GM12874 (cell line): ENCODE results near the gene KLHDC7A.
A peak's percentile ranks its signal among the peaks of the same experiment; 100 is the strongest.

ENCODE experiments used
- CTCF ChIP-seq: IDR thresholded peaks from 2 replicates; pipeline ENCODE4 v1.5.1; 2011; ENCODE audit warnings: low read depth, mild to moderate bottlenecking, control low read depth, low read length, moderate library complexity; ENCODE audit not compliant: insufficient read depth

KLHDC7A gene

GRCh38 chr1:18528616-18529015, 47.9 kb downstream of the KLHDC7A start:
- no peak for TF ChIP-seq CTCF

DNA sequence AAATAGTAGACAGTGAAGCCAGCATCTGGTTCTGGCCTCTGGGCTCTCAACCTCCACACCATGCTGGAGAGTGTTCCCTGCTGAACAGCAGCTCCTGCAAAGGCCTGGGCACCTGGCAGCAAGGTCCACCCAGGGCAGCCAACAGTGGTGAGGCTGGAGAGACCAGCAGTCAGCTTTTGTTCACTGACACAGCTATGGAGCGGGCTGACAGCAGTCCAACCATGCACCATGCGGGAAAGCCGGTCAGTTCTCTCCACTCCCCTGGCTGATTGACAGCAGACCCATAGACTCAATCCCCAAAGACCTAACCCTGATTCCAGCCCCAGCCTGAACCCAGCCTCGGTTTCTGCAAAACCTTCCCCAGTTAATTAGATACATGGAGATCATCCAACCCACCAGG, 49.0 kb downstream of the KLHDC7A start:
- no peak for TF ChIP-seq CTCF

DNA sequence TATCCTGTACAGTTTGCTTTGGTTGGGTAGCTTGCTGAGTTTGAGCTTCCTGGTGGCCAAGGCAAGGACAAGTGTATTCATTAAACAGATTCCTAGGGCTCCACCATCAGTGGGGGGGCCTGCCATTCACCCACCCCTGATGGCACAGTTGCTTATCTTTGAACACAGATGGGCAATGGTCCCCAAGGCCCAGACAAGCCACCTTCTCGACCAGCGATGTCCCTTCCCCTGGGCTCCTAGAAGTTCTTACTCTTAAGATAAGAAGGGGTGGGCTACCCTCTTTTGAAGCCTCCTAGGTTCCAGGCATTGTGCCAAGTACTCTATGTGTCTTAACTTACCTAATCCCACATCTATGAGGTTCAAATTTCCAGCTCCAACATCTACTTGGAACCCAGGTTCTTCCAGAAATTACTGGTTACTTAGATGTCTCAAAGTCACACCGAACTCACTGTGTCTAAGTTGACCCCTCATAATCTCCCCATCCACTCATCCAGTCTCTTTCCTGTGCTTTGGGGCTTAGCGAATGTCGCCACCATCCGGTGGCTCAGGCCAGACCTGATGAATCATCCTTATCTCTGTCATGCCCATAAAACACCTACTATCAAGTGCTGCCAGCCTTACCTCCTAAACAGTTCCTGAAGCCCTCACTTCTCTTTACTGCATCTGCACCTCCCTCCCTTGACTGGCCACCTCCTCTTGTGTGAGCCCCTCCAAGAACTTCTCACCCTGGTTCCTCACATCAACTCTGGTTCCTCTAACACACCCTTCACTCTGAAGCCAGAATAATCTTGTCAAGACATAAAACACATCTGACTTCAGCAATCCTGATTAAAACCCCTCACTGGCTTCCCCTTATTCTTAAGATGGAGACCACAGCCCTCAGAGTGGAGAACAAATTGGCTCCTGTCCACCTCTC, 50.1 kb downstream of the KLHDC7A start:
- TF ChIP-seq CTCF, result peak; percentile 35; the same call in 1 of the 2 replicates

GRCh38 chr1:18531503-18531845, 50.7 kb downstream of the KLHDC7A start:
- TF ChIP-seq CTCF, result no peak

- no peak for TF ChIP-seq CTCF
Measured at GRCh38 chr1:18532390-18533170, 51.9 kb downstream of the KLHDC7A start.

- no peak for TF ChIP-seq CTCF
Measured at GRCh38 chr1:18533259-18533658, 52.5 kb downstream of the KLHDC7A start.

GRCh38 chr1:18534810-18535205, 54.1 kb downstream of the KLHDC7A start:
- no peak for TF ChIP-seq CTCF
